B cell (primary cell): ENCODE results near the gene CARMIL3. TPM values are rescaled to one million over a fixed set of nuclear protein-coding genes. Genes with fewer than 3 reads are reported as not detected.
"Not testable (repeated sequence)": the region's sequence is repeated elsewhere in the genome, so short reads cannot be mapped to it uniquely, and the experiment has no call there.

Experiments
- ATAC-seq: fragments of 200-7000 bp; cut with Tn5 transposase; one replicate; pipeline ENCODE4 v1.10.0; 2021; ENCODE audit warnings: low read depth, mild to moderate bottlenecking, moderate number of reproducible peaks, moderate library complexity
- CTCF ChIA-PET: fragments of 350-600 bp; sonication (Branson Sonifier 250); formaldehyde crosslinking; loops from one replicate; lab custom pipeline; 2021; ENCODE audit warnings: antibody characterized with exemption, inconsistent platforms; lab: Charles Lee
- POLR2A ChIA-PET: fragments of 350-600 bp; sonication (Branson Sonifier 250); formaldehyde crosslinking; loops from one replicate; lab custom pipeline; 2021; ENCODE audit warnings: antibody characterized with exemption; lab: Charles Lee
- DNase-seq: peaks from one replicate; pipeline ENCODE4 v3.0.0; 2013
- H2AFZ ChIP-seq: 2 replicates; pipeline ENCODE4 v1.6.1; 2012; ENCODE audit warnings: mild to moderate bottlenecking, low read depth, low read length; ENCODE audit not compliant: insufficient read depth, poor library complexity, severe bottlenecking
- H3K27ac ChIP-seq, 2 donors: 1 replicate in 1 of 2; 2 replicates in 1 of 2; pipeline ENCODE4 v1.5.1; 2012 to 2013; ENCODE audit warnings: low read length in 2 of 2, mild to moderate bottlenecking in 2 of 2, moderate library complexity in 1 of 2
- H3K27me3 ChIP-seq, 4 experiments: fragments of 200-600 bp in 1 of 4; sonication (generic) in 1 of 4; replicated peaks in 1 of 4; 1 replicate in 2 of 4; 2 replicates in 2 of 4; pipeline versions ENCODE4 v1.6.1 to v1.7.0; 2013 to 2016; ENCODE audit warnings: low read length in 3 of 4, mild to moderate bottlenecking in 2 of 4, mixed read lengths in 1 of 4, moderate library complexity in 1 of 4; ENCODE audit not compliant: insufficient read depth in 4 of 4, control insufficient read depth in 3 of 4; ENCODE audit errors: control extremely low read depth in 1 of 4
- H3K36me3 ChIP-seq, 2 experiments: replicated peaks in 1 of 2; 1 replicate in 1 of 2; 2 replicates in 1 of 2; pipeline versions ENCODE4 v1.6.1 to v1.7.1; 2013; ENCODE audit warnings: low read length in 1 of 2; ENCODE audit not compliant: insufficient read depth in 2 of 2, control insufficient read depth in 1 of 2; ENCODE audit errors: control extremely low read depth in 1 of 2, extremely low read depth in 1 of 2
- H3K4me1 ChIP-seq, 2 donors: fragments of 200-600 bp in 1 of 2; sonication (generic) in 1 of 2; 1 replicate in 1 of 2; 2 replicates in 1 of 2; pipeline versions ENCODE4 v1.5.1 to v1.6.1; 2013 to 2017; ENCODE audit warnings: low read length in 2 of 2; ENCODE audit not compliant: control insufficient read depth in 2 of 2, insufficient read depth in 2 of 2
- H3K4me2 ChIP-seq: replicated peaks from 2 replicates; pipeline ENCODE3; 2012; ENCODE audit warnings: mild to moderate bottlenecking, low read depth, low read length; ENCODE audit not compliant: poor library complexity, severe bottlenecking
- H3K4me3 ChIP-seq, 5 experiments: fragments of 200-600 bp in 1 of 5; sonication (generic) in 1 of 5; 1 replicate in 3 of 5; 2 replicates in 2 of 5; pipeline versions ENCODE4 v1.5.1 to v1.7.0; 2011 to 2016; ENCODE audit warnings: low read length in 4 of 5, mild to moderate bottlenecking in 4 of 5, low read depth in 2 of 5, control low read depth in 1 of 5, moderate library complexity in 1 of 5; ENCODE audit not compliant: insufficient read depth in 1 of 5; ENCODE audit errors: control extremely low read depth in 1 of 5, extremely low read depth in 1 of 5
- H3K79me2 ChIP-seq: fragments of 200-600 bp; sonication (generic); one replicate; pipeline ENCODE4 v1.6.0; 2016; ENCODE audit warnings: low read length; ENCODE audit not compliant: control insufficient read depth, insufficient read depth
- H3K9ac ChIP-seq: fragments of 200-600 bp; sonication (generic); 2 replicates; pipeline ENCODE4 v1.6.1; 2017; ENCODE audit warnings: mild to moderate bottlenecking, low read length, moderate library complexity
- H3K9me3 ChIP-seq, 3 donors: one replicate each; pipeline versions ENCODE4 v1.6.1 to v1.7.1; 2013; ENCODE audit warnings: low read length in 2 of 3; ENCODE audit not compliant: control insufficient read depth in 2 of 3, insufficient read depth in 1 of 3; ENCODE audit errors: control extremely low read depth in 1 of 3
- H4K20me1 ChIP-seq: 2 replicates; pipeline ENCODE4 v1.6.0; 2012; ENCODE audit warnings: mild to moderate bottlenecking, low read length; ENCODE audit not compliant: insufficient read depth, control insufficient read depth, poor library complexity, severe bottlenecking
- H3K27ac Mint-ChIP-seq: one replicate; pipeline ENCODE4 v1.8.0; 2021; ENCODE audit warnings: mixed read lengths
- H3K27me3 Mint-ChIP-seq: one replicate; pipeline ENCODE4 v1.8.0; 2021; ENCODE audit warnings: mixed read lengths
- H3K4me1 Mint-ChIP-seq: one replicate; pipeline ENCODE4 v1.8.0; 2021; ENCODE audit warnings: mixed read lengths
- H3K4me3 Mint-ChIP-seq: one replicate; pipeline ENCODE4 v1.8.0; 2021; ENCODE audit warnings: mixed read lengths
- H3K9me3 Mint-ChIP-seq: one replicate; pipeline ENCODE4 v1.8.0; 2022; ENCODE audit warnings: mixed read lengths; ENCODE audit not compliant: insufficient read depth
- CTCF ChIP-seq: fragments of 200-600 bp; IDR thresholded peaks from one replicate; pipeline ENCODE4 v1.8.0; 2022; ENCODE audit warnings: antibody characterized with exemption, mild to moderate bottlenecking
- EZH2 ChIP-seq: IDR thresholded peaks from 2 replicates; pipeline ENCODE4 v1.6.1; 2012; ENCODE audit warnings: borderline replicate concordance, low read depth, mild to moderate bottlenecking, moderate library complexity, low read length; ENCODE audit not compliant: insufficient read depth, poor library complexity, severe bottlenecking
- WGBS: methylation state at CpG from one replicate; pipeline ENCODE4 v1.1.5; 2013; ENCODE audit warnings: missing lambda C conversion rate; ENCODE audit not compliant: insufficient coverage; 5-methylcytosine and 5-hydroxymethylcytosine counted together
- intact Hi-C: fragments of 100-400 bp; cut with micrococcal nuclease; formaldehyde crosslinking; loops from one replicate; pipeline ENCODE4 v1.10.0; 2022
- polyA plus RNA-seq: library from polyadenylated mRNA; depleted of rRNA; stranded (reverse); fragments of >200 nt; gene quantifications from 2 replicates; pipeline ENCODE4 v1.2.3, GENCODE V29; 2012
- total RNA-seq, 2 donors: library from RNA; stranded (reverse); fragments of 120-200 nt in 1 of 2; gene quantifications; 1 replicate in 1 of 2; 2 replicates in 1 of 2; pipeline versions ENCODE4 v1.2.3 to v1.2.4, GENCODE V29; 2013 to 2022

Gene CARMIL3
- total and polyA plus RNA-seq, 2 donors (not counting 1 experiment from before 2014, with no cell fraction given): 1.0 to 7.2 TPM

- not testable (repeated sequence) for H3K9me3 ChIP-seq, H3K27ac Mint-ChIP-seq, H3K27me3 ChIP-seq, H3K4me1 Mint-ChIP-seq, H2AFZ ChIP-seq, H3K9me3 Mint-ChIP-seq, H3K4me2 ChIP-seq, DNase-seq, H3K4me3 ChIP-seq, H3K27me3 Mint-ChIP-seq, H3K27ac ChIP-seq, H4K20me1 ChIP-seq, ATAC-seq, H3K9ac ChIP-seq, H3K4me3 Mint-ChIP-seq
- Histone ChIP-seq H3K79me2 (peaks cover 27% of the 10 kb centered on the region), H3K36me3 (peaks cover 0 to 33% of the 10 kb centered on the region in 2 experiments), H3K4me1 (peaks cover 8 to 10% of the 10 kb centered on the region in 2 donors)
- 100% methylated on average over 5 of the region's 8 CpGs for WGBS
- ChIA-PET POLR2A (interaction anchor here (0.7 to 1.2 kb wide), 2 partner anchors 9 to 194 kb away, joined by 3 to 4 read pairs; partner anchors contain the start of genes DHRS1 and NOP9), CTCF (interaction anchor here (1.3 to 11.7 kb wide), 7 partner anchors 8 to 91 kb away, joined by 3 to 292 read pairs (median 63); partner anchors contain the start of genes CARMIL3, DCAF11, IRF9 and NRL)
- intact Hi-C loops: loop anchor here (10.0 kb wide), 1 partner anchor 121 kb away; the partner anchor contains the start of gene DHRS4L2
These were observed 53.9 kb downstream of the CARMIL3 start for GRCh38 chr14:24105609-24106239.

GRCh38 chr14:24106672-24107271 lies 55.0 kb downstream of the CARMIL3 start:
- H3K79me2 ChIP-seq: peaks cover 33% of the 10 kb centered on the region
- Mint-ChIP-seq H3K27ac (no peak overlapping the region), H3K4me3 (no peak overlapping the region), H3K9me3 (no peaks in the 10 kb centered on the region), H3K27me3 (no peaks in the 10 kb centered on the region), H3K4me1 (peaks cover 9% of the 10 kb centered on the region)
- no peak overlapping the region for H3K4me2 ChIP-seq
- POLR2A ChIA-PET: interaction anchor here (0.7 to 0.8 kb wide), 2 partner anchors 72 to 193 kb away, joined by 3 to 5 read pairs; partner anchors contain the start of genes DHRS1 and NOP9
- DNase-seq (no peak), ATAC-seq (no peak)
- no peak overlapping the region for H3K9ac ChIP-seq
- H3K27me3 ChIP-seq: no peaks in the 10 kb centered on the region
- no CpG with 5 or more reads among the region's 4 CpGs for WGBS
- no peak overlapping the region for H3K4me3 ChIP-seq
- H2AFZ ChIP-seq: no peak overlapping the region
- no peaks in the 10 kb centered on the region for H3K9me3 ChIP-seq
- H3K4me1 ChIP-seq: peaks cover 8 to 10% of the 10 kb centered on the region in 2 donors
- intact Hi-C loops: loop anchor here (10.0 kb wide), 1 partner anchor 122 kb away; the partner anchor contains the start of gene DHRS4L2
- H3K36me3 ChIP-seq: peaks cover 0 to 24% of the 10 kb centered on the region in 2 experiments
- TF ChIP-seq CTCF (no peak), EZH2 (no peak)
- H4K20me1 ChIP-seq: no peaks in the 10 kb centered on the region
- H3K27ac ChIP-seq: no peak overlapping the region
- CTCF ChIA-PET: interaction anchor here (0.7 to 11.7 kb wide), 13 partner anchors 10 to 475 kb away, joined by 3 to 292 read pairs (median 7); partner anchors contain the start of genes CARMIL3, IPO4, IRF9 and PCK2
